Hypothalamus (tissue), 51 donors: ENCODE data around the gene RASGRP2.

Experiments
- DNase-seq, 51 donors: peaks; one replicate each; lab custom pipeline; 2025; lab: John Stamatoyannopoulos, UW

The RASGRP2 gene

DNA sequence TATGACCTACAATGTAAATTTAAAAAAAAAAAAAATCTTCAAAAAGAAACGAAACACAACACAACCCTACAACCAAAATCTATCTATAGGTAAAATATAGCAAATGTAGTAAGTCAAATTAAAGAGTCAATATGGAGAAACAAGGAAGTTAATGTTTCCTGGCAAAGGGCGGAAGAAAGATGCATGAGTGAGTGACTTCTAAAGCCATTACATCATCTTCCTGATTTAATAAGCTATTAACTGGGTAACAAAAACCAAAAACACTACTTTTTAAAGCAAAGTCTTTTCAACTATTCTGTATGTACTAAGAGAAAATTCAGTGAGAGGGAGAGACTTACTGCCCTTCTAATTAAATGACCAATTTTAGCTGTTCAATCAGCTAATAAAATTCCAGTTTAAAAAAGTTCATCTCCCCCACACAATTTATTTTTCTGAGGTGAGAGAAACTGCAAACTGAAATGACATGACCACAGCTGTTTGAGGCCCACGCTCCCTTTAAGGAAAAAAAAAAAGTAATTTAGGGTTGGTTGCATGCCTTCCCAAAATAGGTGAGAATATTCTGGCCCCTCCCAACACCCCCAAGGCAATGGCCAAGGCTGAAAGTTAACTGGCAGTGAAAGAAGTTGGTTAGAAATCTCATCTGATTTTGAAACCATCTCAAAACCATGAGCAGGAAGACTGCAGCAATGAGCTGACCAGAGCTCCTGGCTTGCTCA, 28.5 kb upstream of the RASGRP2 start:
- DNase-seq = no peak

DNA sequence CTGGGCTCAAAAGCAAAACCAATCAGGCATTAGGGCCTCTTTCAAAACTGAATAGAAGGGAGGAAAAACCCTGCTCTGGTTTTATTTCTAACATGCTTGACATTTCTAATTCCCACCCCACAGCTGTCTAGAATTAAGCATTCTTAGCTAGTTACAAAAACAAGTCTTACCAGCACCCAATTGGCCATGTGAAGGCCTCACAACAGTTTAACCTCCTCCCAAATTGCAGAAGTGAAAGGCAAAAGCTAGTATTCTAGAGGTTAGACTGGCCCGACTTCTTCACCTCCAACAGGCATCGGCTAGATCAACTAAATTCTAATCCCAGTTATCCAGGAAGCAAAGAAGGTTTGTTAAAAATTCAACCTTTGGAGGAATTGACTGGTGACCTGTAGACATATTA, 27.9 kb upstream of the RASGRP2 start:
- no peak for DNase-seq

DNA sequence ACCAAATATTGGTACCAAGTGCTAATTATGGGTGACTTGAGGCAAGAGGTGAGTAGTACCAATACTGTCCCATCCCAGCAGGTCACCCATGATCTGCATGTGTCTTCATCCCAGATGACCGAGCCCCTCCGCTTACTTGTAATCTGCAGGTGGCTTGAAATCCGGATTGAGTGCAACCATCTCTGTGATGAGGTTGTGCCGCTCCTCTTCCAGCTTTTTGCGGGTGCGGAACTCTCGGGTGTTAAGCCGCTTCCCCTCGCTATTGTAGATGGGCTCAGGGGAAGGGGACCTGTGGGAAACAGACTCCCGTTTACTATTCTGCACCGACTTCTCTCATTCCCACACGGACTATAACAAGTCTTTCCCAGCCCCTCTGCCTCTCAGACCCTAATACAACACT, 26.2 kb upstream of the RASGRP2 start:
- no peak for DNase-seq

DNA sequence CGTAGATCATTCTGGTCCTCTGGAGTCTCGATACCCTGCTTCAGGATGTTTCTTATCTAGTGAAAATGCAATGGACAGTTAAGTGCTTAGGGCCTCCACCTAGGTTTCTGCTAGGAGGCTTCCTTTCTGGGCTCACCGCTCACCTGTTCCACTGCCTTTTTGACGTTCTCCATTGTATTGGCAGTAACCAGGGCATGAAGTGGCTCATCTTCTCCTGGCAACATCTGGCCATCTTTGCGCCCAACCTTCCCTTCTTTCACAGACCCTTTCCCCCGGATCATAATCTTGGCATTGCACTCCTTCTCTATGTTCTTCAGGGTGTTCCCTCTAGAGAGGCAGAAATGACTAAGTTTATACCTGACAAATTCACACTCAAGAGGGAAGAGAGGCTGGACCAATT, 25.3 kb upstream of the RASGRP2 start:
- DNase-seq = no peak

DNA sequence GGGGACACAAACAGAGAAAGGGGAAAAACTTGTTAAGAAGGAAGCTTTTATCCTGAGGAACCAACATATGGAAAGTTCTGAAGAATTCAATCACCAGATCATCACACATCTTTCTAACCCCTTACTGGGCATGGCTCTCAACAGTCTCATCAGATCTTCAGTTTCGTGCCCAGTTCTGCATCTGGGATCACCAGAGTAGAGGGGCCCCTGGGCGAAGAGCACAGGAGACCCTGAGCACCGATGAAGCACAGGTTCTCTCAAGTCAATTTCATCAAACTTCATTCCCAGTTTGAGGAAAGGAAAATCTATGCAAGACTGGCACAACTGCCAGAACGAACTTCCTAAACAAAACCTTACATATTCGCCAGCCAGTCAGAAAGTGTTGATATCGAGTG, 24.4 kb upstream of the RASGRP2 start:
- no peak for DNase-seq

DNA sequence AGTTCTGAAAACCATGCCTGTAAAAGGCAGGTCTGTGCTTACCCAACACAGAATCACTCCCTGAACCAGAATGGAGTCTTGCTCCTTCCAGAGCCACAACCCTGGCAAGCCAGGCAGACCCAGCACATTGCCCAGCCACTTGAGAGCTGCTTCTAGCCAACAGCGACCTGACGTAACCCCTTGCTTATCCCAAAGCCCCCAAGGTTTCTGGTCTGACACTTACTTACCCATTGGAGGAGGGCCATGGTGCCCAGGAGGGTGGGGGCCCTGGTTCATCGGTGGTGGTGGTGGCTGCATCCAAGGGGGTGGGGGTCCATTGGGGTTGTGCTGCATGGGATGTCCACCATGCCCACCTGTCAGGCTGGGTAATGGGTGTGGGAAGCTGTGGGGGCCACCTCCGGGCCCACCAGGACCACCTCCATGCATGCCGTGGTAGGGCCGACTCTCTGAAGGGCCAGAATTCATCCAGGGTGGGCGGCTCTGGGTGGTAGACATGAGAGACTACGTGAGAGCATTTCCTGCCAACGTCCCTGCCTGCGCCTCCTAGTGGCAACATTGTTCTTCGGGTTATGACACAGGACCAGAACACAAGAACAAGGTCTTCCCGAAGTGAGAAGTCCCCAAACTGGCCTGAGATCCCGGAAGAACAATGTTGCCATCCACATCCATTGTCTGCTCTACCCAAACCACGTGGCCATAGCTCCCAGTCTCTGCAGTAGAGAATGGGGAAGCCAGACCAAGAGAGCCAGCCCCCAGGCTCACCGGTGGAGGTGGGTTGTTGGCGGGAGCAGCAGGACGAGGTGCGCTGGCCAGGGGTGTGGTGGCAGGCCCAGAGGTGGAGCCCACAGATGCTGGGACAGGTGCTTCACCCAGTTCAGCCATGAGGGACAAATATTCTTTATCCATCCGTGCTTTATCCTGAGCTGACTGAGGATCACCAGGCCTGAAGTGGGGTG, 23.7 kb upstream of the RASGRP2 start:
- peak in 13 of 51 donors; percentile 10 to 61 (median 28) for DNase-seq

DNA sequence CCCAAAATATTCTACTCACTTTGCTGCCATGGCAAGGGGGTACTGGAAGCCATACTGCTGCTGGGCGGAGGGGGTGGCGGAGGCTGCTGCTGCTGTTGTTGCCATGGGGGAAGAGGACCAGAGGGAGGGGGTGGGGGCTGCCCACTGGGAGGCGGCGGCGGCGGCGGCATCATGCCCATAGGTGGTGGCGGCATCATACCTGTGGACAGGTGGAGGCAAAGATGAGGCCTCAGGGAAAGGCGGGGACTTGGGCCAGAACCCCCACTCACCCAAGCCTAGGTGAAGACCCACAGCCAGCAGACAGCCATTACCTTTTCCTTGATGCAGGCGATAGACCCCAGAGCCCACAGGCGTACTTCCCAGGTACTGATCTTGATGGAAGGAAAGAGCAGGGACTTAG, 22.9 kb upstream of the RASGRP2 start:
- no peak for DNase-seq

DNA sequence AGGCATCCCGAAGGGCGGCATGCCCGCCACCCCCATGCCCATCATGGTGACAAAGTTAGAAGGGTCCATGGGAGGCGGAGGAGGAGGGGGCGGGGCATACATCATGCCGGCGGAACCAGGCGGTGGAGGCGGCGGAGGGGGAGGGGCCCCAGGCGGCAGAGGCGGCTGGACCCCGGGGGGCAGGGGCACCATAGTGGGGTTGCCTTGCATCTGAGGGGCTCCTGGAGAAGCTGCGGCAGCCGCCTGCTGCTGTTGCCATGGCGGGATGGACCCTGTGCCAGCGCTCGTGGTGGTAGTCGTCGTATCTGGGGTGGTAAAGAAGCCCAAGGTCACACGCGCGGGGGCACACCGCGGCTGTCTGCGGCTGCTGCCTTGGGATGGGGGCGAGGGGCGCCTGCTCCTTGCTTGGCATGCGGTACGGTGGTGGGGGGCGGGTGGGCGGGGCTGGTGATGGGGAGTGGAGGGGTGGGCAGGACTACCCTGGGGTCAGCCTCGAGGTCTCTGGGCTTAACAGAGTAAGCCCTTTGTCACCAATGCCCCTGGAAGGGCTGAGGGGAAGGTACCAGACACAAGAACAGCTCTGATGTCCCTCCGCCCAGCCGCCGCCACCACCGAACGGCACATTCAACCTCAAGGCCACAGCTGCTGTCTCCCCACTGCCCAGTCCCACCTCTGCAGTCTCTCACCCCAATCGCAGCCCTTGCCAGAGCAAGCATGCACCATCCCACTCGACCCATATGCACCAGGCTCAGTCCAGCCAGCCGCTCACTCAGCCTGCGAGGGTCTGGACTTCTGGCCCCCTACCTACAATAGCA, 22.1 kb upstream of the RASGRP2 start:
- no peak for DNase-seq

DNA sequence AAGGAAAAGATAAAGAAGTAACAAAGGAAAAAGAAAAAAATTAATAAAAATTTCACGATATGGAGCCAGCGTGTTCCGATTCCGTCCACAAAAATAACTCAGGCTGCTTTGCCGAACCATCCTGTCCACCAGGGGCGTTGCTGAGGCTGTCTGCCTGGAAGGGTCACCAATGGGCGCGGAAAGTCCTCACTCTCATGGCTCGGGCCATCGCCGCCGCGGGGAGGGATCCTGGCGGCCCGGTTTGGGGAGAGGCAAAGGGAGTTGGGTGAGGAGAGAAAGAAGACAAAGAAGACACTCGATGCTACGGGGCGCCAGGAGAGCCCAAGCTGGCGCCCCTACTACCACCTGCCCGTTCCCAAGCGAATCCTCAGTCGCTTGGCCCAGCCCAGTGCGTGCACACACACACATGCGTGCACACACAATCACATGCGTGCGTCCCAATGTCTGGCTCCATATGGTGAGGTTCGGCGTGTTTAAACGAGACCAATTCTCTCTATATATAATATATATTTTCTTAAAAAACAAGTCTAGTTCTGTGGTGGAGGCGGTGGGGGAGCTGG, 21.4 kb upstream of the RASGRP2 start:
- DNase-seq = no peak

DNA sequence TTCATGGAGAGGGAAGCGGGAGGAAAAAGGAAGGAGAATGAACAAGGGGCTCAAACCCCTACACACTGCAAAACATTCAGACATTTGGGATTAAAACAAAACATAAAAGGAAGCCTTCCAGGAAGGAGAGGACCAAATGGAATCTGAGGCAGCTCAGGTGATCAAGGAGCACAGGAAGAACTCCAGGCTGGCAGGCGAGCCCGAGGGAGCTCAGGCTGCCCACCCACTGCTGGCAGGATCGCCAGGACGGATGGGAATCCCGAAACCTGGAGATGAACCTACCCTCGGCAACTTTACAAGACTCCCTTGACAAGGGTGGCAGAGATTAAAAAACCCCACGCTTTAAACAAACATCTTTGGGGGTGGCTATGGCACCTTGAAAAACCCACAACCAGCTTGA, 20.8 kb upstream of the RASGRP2 start:
- DNase-seq = no peak

DNA sequence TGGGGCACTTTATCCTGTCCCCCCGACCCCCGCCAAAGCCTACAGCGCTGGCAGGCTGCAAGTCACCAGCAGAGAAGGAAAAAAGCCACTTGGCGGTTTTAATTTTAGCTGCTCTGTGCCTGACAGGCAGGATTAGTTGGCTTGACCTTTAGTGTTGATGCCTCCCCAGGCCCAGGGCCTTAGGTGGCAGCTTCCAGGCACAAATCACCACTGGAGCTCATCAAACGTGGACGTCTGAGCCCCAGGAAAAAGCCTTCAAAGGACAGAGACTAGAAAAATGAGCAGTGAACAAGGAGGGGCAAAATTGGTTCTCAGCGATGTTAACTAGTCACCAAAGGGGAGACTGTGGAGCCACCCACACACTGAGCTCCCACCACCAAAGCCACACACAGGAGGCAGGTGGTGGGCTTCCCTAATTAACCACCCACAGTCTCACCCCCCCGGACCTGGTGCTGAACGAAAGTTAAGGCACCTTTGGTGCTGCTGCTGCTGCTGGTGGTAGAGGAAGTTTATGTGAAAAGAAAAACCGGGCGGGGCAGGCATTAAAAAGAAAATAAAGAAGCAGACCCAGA, 20.2 kb upstream of the RASGRP2 start:
- peak in 1 of 51 donors; percentile 26 for DNase-seq

DNA sequence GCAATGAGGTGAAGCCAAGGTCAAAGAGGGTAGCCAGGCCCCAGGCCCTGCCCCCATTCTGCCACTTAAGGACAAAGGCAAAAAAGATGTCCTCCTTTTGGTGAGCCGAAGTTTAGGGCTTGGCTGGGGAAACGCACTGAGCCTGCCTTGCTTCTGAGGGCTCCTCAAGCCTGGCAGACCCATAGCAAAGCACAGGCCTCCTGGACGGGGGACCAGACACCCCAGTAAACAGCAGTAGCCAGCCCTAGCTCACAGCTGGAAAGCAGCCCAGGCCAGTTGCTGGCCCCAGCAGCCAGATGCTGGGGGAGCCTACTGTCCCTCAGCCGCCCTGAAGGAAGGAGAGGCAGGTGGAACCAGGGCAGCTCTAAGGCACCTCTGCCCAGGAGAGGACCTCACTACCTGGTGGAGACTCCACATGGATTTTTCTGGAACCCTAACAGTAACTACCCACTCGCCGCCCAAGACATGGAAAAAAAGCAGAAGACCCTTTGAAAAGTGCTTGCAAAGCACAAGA, 19.6 kb upstream of the RASGRP2 start:
- peak in 10 of 51 donors; percentile 30 to 68 (median 42) for DNase-seq

DNA sequence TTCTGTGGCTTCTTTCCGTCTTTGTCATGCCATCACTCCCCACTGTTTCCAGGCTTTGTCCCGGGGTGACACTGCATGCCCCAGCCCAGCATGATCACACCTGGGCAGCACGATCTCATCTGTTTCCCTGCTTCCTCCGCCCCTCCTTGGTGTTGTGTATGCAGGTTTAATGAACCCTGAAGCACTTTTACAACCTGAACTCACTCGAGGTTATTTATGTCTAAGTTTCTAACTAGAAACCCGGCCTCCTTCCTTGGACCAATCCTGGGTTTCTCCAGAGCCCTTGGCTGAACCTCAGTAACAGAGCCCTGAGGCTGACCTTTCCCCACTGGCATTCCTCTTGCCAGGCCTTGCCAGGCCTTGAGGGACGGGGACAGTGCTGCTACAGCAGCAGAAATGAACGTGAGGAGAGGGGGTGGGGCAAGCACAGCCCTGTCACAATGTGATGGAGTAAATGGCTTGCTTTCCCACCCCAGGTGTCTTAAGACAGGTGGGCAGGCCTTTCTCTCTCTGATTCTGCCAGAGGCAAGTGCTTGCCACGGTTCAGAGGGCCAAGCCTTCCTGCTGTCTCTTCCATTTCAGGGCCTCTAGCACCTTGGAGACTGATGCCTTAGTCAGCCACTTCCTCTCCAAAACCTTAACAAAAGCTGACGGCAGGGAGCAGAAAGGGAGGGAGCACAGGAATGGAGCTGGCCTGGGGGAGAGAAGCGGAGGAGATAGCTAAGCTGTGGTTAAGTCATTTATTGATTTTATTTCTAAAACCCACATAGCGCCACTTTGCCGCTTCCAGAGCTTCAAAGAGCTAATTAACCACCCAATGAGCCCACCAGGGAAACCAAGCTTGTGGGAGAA, 19.0 kb upstream of the RASGRP2 start:
- DNase-seq = peak in 11 of 51 donors; percentile 16 to 68 (median 43)

DNA sequence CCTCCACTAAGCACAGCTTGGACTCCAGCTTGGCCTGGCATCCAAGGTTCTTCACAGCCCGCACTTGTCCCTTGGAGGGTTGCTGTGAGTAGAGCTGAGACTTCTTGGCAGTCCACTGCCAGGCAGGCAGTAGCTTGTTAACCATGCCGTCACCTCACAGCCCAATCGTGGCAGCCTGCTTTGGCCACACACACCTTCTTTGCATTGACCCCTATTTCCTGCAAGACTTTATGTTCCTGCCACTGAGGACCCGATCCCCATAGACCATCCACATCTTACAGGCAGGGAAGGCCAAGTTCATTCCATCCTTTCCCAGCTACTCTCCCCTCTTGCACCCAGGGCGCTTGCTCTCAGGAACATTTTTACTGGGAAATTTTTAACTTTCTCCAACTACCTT, 18.3 kb upstream of the RASGRP2 start:
- DNase-seq = peak in 16 of 51 donors; percentile 18 to 67 (median 40)

DNA sequence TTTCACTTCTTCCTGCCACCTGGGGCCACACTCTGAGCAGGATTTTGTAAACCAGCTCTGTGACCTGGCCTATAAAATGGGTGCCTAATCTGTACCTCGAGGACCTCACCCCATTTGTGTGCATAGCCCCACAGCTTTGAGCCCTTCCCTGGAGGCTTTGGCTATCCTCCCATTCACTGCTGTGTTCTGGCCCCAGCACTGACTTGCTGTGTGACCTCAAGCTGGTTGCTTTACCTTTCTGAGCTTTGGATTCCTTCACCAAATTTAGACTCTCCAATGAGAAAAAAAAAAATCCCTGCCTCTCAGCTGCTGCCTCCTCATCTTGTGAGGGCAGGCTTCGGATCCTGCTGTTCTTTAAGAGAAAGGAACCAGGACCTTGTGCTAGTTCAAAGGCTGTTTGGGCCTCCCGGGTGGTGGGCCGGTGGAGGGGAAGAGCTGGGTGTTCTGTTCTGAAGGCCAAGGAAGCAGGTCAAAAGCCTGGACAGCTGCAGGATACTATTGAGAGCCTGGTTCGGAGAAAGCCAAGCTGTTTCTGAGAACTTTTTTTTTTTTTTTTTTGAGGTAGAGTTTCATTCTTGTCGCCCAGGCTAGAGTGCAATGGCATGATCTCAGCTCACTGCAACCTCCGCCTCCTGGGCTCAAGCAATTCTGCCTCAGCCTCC, 16.9 kb upstream of the RASGRP2 start:
- DNase-seq = no peak

DNA sequence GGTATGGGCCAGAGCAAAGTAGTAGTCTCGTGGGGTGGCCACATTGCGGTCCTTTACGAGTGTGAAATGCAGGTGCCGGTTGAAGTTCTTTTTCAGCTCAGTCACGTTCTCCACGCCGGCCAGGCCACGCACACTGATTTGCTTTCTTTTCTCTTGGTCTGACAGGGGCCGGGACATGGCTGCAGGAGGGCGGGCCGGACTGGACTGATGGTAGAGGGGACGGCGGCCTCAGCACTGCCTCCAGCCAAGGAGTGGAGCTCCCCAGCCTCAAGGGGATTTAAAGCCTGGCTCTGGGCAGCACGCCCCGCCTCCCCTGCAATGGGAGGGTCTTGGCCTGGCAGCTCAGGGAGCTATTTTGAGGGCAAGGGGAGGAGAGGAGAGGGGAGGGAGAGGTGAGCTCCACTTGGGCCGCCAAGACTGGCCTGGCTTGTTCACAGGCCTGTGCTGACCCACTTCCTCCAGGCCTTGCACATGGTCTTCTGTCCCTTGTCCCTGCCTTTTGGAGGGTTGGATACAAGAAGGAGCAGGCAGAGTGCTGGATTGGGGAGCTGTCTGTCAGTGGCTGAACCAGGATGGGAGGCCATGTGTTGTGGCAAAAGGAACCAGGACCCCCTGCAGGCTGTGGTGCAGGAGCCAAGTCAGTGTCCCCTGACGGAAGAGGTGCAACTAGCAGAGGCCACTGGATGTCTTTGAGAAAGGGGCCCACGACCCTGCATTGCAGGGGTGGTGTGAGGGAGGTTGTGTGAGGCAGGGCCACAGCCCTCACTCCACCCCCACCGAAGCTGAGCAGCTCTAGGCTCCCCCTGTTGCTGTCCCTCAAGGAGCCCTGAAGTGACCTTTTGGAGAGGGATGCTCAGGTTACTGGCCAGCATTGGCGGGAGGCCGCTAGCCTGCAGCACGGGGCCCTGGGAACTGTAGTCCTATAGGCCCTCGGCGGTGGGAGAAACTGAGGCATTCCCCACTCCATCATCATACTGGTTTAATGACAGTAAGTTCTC, 16.1 kb upstream of the RASGRP2 start, which contains the start of gene PYGM:
Gene PYGM (minus strand): TSS at position 253 of the 998 bp plus-strand sequence. CDS start 76 bp downstream, at position 177.
- peak in 30 of 51 donors; percentile 19 to 85 (median 56) for DNase-seq

DNA sequence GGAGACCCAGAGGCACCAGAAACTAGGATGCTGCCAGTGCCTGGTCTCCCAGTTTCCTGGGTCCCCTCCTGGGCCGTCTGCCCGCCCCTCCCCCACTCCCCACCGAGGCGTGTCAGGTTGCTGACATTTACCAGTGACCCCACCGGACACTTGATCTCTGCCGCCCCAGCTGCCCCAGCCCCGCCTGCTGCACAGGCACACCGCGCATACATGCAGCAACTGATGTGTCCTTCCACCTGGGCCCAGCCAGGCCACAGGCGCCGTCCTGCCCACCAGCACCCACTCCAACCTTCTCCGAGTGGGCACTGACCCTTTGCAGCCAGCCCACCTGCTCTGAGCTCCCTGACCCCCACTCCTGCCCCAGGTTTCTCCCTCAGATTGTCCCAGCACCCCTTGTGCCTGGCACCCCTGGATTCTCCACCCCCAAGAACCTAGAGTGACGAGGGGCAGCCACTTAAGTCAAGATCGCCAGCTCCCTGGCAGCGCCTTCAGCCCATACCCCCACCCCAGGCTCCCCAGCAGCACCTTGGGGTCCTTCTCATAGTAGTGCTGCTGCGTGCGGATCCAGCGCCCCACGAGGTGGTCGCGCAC, 15.3 kb upstream of the RASGRP2 start:
- DNase-seq = no peak
